ENCODE data around the gene MYH11.

DNA sequence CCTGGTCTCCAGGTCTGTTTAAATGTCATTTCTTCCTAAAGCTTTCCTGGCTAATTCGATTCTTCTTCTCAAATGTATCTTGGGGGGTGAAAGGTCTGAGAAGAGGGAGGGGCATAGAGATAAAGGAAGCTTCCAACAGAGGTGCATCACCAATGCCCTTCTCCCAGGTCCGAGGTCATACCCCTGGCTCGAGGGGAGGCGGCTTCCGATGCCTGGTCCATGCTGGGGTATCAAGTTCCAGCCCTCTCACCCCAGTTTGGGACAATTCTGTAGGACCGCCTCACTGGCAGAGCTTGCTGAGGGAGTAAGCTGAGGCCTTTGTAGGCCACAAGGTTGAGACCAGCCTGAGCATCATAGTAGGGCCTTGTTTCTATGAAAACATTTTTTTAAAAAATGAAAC, 41.8 kb upstream of the MYH11 start:
- TF ChIP-seq, protein P1, sequence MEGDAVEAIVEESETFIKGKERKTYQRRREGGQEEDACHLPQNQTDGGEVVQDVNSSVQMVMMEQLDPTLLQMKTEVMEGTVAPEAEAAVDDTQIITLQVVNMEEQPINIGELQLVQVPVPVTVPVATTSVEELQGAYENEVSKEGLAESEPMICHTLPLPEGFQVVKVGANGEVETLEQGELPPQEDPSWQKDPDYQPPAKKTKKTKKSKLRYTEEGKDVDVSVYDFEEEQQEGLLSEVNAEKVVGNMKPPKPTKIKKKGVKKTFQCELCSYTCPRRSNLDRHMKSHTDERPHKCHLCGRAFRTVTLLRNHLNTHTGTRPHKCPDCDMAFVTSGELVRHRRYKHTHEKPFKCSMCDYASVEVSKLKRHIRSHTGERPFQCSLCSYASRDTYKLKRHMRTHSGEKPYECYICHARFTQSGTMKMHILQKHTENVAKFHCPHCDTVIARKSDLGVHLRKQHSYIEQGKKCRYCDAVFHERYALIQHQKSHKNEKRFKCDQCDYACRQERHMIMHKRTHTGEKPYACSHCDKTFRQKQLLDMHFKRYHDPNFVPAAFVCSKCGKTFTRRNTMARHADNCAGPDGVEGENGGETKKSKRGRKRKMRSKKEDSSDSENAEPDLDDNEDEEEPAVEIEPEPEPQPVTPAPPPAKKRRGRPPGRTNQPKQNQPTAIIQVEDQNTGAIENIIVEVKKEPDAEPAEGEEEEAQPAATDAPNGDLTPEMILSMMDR (IDR thresholded peaks at IDR 0.05; ENCODE audit: low read depth, low read length), result no peak
- no peak for TF ChIP-seq POLR2A (IDR thresholded peaks at IDR 0.05; ENCODE audit: extremely low read depth, insufficient read length)
- no peak for TF ChIP-seq MAX (IDR thresholded peaks at IDR 0.05; ENCODE audit: low read depth, low read length)
